ENCODE results near the gene ZBTB5. TPM values are rescaled to one million over a fixed set of nuclear protein-coding genes. Genes with fewer than 3 reads are reported as not detected.

The ZBTB5 gene
- total and polyA plus RNA-seq, 2 of the 13 experiments (the other 11 are each of a cell fraction or from before 2014, with no cell fraction given) = 12.5 to 20.5 TPM

- TF ChIP-seq ZBTB40 (IDR thresholded peaks at IDR 0.05) = no peak
- TF ChIP-seq ZBTB40 (CRISPR knock-in tag; IDR thresholded peaks at IDR 0.05) = no peak
- TF ChIP-seq, protein P1, sequence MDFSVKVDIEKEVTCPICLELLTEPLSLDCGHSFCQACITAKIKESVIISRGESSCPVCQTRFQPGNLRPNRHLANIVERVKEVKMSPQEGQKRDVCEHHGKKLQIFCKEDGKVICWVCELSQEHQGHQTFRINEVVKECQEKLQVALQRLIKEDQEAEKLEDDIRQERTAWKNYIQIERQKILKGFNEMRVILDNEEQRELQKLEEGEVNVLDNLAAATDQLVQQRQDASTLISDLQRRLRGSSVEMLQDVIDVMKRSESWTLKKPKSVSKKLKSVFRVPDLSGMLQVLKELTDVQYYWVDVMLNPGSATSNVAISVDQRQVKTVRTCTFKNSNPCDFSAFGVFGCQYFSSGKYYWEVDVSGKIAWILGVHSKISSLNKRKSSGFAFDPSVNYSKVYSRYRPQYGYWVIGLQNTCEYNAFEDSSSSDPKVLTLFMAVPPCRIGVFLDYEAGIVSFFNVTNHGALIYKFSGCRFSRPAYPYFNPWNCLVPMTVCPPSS (IDR thresholded peaks at IDR 0.05) = no peak
- TF ChIP-seq CHCHD3 (CRISPR knock-in tag; IDR thresholded peaks at IDR 0.05) = no peak
- TF ChIP-seq, protein P2, sequence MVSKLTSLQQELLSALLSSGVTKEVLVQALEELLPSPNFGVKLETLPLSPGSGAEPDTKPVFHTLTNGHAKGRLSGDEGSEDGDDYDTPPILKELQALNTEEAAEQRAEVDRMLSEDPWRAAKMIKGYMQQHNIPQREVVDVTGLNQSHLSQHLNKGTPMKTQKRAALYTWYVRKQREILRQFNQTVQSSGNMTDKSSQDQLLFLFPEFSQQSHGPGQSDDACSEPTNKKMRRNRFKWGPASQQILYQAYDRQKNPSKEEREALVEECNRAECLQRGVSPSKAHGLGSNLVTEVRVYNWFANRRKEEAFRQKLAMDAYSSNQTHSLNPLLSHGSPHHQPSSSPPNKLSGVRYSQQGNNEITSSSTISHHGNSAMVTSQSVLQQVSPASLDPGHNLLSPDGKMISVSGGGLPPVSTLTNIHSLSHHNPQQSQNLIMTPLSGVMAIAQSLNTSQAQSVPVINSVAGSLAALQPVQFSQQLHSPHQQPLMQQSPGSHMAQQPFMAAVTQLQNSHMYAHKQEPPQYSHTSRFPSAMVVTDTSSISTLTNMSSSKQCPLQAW (CRISPR knock-in tag; IDR thresholded peaks at IDR 0.05) = no peak
- TF ChIP-seq, protein P3, sequence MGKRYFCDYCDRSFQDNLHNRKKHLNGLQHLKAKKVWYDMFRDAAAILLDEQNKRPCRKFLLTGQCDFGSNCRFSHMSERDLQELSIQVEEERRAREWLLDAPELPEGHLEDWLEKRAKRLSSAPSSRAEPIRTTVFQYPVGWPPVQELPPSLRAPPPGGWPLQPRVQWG (CRISPR knock-in tag; IDR thresholded peaks at IDR 0.05; ENCODE audit: borderline replicate concordance, low read depth) = no peak
- TF ChIP-seq, protein P4, sequence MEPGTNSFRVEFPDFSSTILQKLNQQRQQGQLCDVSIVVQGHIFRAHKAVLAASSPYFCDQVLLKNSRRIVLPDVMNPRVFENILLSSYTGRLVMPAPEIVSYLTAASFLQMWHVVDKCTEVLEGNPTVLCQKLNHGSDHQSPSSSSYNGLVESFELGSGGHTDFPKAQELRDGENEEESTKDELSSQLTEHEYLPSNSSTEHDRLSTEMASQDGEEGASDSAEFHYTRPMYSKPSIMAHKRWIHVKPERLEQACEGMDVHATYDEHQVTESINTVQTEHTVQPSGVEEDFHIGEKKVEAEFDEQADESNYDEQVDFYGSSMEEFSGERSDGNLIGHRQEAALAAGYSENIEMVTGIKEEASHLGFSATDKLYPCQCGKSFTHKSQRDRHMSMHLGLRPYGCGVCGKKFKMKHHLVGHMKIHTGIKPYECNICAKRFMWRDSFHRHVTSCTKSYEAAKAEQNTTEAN (CRISPR knock-in tag; conservative IDR thresholded peaks at IDR 0.05) = no peak
These were observed 73.0 kb downstream of the ZBTB5 start (continued) for GRCh38 chr9:37392272-37392671.

All from HepG2 (cell line).